OCI-LY3 (cell line): Measurements from ENCODE around the gene ANKRD31.

ENCODE experiments used
- EZH2phosphoT487 ChIP-seq: fragments of 200-600 bp; shearing (Covaris generic); IDR thresholded peaks from 2 replicates; pipeline ENCODE4 v1.6.1; 2018; ENCODE audit warnings: antibody characterized with exemption, mixed run types, low read depth
- TF ChIP-seq, protein P1 (sequence below): fragments of 200-600, 300-600 bp; sonication (generic); IDR thresholded peaks from 2 replicates; pipeline ENCODE4 v1.5.1; 2014; ENCODE audit warnings: antibody characterized with exemption, low read length, low read depth

DNA sequence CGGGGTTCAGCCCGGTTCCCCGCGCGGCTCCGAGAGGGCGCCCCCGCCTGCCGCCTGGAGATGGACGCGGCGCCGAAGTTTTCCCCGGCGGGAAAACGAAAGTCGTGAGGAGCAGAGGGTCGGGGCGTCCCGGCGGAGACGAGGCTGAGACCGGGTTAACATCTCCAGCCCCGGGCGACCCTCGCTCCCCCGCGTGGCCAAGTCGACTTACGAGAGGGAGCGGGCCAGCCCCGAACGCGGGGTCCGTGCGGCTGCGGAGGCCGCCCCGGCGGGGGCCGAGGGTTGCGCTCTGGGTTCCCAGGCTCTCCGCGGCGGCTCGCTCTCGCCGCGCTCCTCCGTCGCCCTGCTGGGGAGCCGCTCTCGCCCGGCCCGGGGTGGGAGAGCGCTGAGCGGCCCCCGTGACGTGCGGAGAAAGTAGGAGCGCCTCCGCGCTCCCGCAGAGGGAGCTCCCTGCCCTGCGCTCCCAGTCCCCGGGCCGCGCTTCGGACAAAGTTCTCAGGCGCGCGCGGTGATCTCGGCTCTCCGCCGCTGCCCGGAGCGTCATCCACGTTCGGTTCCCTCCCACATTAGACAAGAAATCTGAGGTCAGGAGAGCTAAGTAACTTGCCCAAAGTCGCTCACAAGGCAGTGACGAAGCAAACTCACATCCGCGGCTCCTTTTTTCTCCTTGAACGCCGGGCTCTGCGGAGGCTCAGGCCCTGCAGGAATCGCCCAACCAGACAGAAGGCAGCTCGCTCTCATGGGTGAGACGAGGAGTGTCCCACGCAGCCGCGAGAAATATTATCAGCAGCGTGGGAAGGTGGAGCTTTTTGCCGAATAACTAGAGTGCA lies 183.2 kb downstream of the ANKRD31 start:
- no peak for TF ChIP-seq EZH2phosphoT487
- TF ChIP-seq, protein P1, sequence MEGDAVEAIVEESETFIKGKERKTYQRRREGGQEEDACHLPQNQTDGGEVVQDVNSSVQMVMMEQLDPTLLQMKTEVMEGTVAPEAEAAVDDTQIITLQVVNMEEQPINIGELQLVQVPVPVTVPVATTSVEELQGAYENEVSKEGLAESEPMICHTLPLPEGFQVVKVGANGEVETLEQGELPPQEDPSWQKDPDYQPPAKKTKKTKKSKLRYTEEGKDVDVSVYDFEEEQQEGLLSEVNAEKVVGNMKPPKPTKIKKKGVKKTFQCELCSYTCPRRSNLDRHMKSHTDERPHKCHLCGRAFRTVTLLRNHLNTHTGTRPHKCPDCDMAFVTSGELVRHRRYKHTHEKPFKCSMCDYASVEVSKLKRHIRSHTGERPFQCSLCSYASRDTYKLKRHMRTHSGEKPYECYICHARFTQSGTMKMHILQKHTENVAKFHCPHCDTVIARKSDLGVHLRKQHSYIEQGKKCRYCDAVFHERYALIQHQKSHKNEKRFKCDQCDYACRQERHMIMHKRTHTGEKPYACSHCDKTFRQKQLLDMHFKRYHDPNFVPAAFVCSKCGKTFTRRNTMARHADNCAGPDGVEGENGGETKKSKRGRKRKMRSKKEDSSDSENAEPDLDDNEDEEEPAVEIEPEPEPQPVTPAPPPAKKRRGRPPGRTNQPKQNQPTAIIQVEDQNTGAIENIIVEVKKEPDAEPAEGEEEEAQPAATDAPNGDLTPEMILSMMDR, result no peak; the same call in 1 of the 2 replicates
